Measurements from ENCODE around the gene ARHGAP12.

- no peak for TF ChIP-seq CTCF (IDR thresholded peaks at IDR 0.05; ENCODE audit: low read length)
- no peak for TF ChIP-seq EZH2 (IDR thresholded peaks at IDR 0.05; ENCODE audit: borderline replicate concordance, low read length)
Measured at GRCh38 chr10:31773749-31774298, 154.8 kb downstream of the ARHGAP12 start.
